G401 (cell line): ENCODE results near the gene TRAPPC10. TPM values are rescaled to one million over a fixed set of nuclear protein-coding genes. Genes with fewer than 3 reads are reported as not detected.

ENCODE experiments used
- DNase-seq: peaks from one replicate; pipeline ENCODE4 v3.0.0-alpha.2; 2015; ENCODE audit warnings: low spot score
- in situ Hi-C: cut with HindIII; loops from 2 replicates; pipeline ENCODE4 v1.10.0; 2016; ENCODE audit warnings: low sequenced_read_pairs, mixed read lengths
- total RNA-seq: library from RNA; depleted of rRNA; stranded (reverse); fragments of >200 nt; shearing (Covaris generic); gene quantifications from 2 replicates; pipeline ENCODE4 v1.2.3, GENCODE V29; 2014

Gene TRAPPC10
- total RNA-seq, 1 experiment from 2014 or later: 15.4 TPM

DNA sequence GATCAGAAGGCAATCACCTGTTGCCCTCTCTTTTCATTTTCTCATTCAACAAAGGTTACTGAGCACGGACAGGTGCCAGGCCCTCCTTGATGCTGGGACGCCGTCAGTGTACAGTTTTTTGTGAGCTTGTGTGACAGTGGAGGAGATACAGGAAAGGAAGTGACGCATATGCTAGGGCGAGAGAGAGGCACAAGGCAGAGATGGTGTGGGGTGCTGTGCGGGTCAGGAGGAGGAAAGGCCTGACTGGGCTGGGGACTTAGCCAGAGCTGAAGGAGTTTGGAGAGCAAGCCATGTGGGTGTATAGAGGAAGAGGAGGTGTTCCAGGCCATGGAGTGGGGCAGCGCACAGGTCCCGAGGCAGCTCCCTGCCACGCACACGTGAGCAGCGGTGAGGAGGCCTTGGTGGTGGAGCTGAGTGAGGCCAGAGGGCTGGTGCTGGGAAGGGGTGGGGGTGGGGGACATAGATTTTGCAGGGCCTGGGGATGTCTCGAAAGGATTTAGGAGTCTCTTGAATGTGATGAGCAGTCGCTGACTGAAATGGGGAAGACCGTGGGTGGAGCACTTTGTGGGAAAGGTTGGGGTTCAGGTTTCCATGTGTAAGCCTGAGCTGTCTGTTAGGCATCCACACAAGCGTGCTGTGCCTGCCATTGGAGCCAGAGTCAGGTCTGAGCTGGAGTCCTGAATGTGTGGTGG, 46.0 kb downstream of the TRAPPC10 start:
- no peak for DNase-seq
- in situ Hi-C loops: no loop called here

DNA sequence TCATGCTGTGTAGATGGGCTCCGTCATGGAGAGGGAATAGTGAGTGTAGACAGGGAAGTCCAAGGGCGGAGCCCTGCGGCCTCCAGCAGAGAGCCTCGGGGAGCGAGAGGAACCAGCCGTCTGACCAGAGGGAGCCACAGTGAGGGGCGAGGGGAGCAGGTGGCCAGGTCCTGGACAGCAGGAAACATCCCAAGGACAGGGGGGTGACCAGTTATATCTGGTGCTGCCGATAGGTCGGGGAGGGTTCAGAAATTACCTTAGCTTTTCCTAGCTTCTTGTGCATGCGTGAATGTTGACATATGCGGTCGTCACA, 46.5 kb downstream of the TRAPPC10 start:
- in situ Hi-C loops: no loop called here

DNA sequence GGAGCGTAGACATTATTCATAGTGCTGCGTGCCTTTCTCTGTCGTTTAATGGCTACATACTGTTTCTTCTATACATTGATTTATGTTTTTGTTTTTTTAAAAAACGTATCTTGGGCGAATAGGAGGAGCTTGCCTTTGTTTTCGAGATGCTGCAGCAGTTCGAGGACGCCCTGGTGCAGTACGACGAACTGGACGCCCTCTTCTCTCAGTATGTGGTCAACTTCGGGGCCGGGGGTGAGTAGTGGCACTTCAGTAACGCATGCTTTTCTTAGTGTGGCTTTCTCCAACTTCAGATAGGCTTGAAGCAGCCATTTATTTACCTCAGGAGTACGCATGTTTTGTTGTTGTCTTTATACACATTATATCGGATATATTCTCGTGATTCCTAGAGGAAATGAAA, 46.9 kb downstream of the TRAPPC10 start:
- in situ Hi-C loops: no loop called here
- DNase-seq: no peak

More for the DNA sequence above, 46.5 kb downstream of the TRAPPC10 start:
- DNase-seq: no peak

GRCh38 chr21:44059710-44060109, 47.6 kb downstream of the TRAPPC10 start:
- DNase-seq: peak; percentile 95
- in situ Hi-C loops: no loop called here

DNA sequence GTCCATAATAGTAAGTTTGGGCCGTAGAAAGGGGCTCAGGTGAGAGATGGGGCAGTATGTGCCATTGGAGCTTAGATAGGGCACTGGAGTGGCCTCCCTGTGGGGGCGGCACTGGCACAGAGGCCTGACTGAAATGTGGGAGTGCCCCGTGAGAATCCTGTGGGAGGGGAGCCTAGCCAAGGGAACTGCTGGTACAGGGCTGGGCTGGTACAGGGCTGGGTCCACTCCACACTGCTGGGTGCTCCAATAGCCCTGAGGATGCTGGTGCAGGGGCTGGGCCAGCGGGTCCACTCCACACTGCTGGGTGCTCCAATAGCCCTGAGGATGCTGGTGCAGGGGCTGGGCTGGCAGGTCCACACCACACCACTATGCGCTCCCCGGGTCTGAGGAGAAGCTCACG, 50.3 kb downstream of the TRAPPC10 start:
- DNase-seq: no peak
- in situ Hi-C loops: no loop called here

DNA sequence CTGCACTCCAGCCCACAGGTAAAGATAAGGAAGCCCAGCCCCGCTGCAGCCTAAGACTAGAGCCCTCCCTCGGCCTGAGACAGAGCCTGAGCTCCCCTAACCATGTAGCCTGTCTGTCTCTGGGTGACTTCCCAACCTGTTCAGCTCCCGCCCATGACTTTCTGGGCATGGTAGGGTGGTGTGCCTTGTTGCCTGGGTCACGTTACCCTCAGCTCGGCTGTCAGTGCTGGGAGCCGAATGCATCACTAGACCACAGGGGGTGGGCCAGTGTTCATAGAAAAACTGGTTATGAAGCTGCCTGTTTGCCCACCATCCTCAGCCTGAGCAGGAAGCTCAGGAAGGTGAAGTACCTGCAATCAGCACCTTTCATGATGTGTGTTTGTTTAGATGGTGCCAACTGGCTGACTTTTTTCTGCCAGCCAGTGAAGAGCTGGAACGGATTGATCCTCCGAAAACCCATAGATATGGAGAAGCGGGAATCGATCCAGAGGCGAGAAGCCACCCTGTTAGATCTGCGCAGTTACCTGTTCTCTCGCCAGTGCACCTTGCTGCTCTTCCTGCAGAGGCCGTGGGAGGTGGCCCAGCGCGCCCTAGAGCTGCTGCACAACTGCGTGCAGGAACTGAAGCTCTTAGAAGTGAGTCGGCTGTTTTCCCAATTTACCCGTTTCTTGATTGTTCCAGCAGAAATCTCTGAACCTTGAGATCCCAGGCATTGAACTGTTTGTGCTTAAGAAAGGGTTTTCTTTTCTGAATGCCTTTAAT, 51.2 kb downstream of the TRAPPC10 start:
- in situ Hi-C loops: no loop called here
- DNase-seq: peak; percentile 32

- DNase-seq: no peak
- in situ Hi-C loops: no loop called here
These were observed 52.8 kb downstream of the TRAPPC10 start for GRCh38 chr21:44064852-44065403.

GRCh38 chr21:44065428-44065827, 53.3 kb downstream of the TRAPPC10 start:
- DNase-seq: no peak
- in situ Hi-C loops: no loop called here

- DNase-seq: no peak
- in situ Hi-C loops: no loop called here
These were observed 54.0 kb downstream of the TRAPPC10 start for GRCh38 chr21:44066116-44066515.

- no peak for DNase-seq
- in situ Hi-C loops: no loop called here
These were observed 55.1 kb downstream of the TRAPPC10 start for GRCh38 chr21:44067011-44067839.

GRCh38 chr21:44070391-44070790, 58.3 kb downstream of the TRAPPC10 start:
- DNase-seq: no peak
- in situ Hi-C loops: no loop called here

- in situ Hi-C loops: no loop called here
- DNase-seq: no peak
These were observed 59.4 kb downstream of the TRAPPC10 start for GRCh38 chr21:44071359-44072104.

DNA sequence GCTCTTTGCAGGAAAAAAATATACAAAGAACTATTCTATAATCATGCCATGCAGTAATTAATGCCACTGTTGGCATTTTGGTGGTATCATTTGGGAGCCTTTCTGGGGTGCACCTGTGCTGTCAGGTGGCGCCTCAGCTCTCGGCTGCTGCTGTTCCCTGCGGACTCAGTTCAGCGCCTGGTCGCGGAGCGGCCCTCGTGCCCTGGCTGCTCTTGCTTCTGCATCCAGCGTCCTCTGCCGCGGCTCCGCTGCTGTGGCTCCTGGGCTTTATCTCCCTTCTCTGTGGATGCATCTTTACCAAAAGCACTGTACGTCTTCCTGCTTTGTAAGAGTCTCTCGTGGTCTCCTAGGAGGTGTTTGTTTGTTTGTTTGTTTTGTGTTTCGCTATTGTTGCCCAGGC, 60.0 kb downstream of the TRAPPC10 start:
- DNase-seq: no peak
- in situ Hi-C loops: no loop called here

DNA sequence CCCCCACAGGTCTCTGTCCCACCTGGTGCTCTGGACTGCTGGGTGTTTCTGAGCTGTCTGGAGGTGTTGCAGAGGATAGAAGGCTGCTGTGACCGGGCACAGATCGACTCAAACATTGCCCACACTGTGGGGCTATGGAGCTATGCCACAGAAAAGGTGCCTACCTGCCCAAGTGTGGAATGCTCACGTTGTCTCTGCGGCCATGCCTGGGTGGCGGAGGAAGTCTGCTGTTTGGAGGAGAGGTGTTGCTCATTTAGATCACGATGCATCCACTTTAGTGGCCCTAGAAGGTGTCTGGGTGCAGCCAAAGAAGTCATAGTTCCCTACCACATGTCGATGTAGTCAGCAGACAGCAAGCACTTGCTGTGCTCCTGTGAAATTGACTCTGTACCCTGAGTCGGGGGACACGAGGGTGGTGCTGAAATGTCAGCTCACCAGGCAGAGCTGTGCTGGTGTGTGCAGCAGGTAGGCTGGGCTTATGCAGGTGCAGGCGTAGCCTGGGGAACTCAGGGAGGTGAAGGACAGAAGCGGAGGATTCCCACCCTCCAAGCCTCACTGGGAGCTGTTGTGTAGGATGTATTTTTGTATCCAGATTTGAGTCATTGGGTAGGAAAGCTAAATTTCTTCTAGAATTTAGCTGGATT, 62.3 kb downstream of the TRAPPC10 start:
- in situ Hi-C loops: no loop called here
- no peak for DNase-seq

DNA sequence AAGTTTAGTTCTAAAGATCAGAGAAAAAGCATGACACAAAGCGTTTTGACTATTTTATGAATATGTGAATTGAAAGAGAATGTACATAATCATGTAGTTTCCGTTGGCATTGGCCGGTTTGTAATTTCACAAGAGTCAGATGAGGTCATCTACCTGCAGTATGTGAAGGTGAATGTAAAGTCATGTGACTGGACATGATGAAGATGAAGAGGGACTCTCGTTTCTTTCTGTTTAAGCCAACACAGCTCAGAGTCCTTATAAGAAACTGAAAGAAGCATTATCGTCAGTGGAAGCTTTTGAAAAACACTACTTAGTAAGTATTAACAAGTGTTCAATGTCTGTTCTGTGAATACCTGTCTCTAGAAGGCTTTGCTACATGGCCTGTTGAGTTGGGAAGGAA, 64.2 kb downstream of the TRAPPC10 start:
- no peak for DNase-seq
- in situ Hi-C loops: no loop called here

- no peak for DNase-seq
- in situ Hi-C loops: no loop called here
These were observed 66.4 kb downstream of the TRAPPC10 start for GRCh38 chr21:44078411-44078981.

DNA sequence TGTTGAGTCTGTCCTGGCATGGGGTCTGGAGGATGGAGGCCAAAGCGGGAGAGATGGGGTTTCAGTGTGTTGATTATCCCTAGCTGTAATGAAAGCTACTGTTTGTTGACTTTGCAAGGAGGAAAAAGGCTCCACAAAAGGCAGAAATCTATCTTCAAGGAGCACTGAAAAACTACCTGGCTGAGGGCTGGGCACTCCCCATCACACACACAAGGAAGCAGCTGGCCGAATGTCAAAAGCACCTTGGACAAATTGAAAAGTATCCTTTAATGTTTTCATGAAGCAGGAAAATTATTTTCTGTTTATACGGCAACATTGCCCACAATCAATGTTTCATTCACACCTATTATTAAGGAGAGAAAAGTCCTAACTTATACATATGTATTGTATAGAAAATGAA, 67.3 kb downstream of the TRAPPC10 start:
- in situ Hi-C loops: no loop called here
- DNase-seq: no peak

- in situ Hi-C loops: no loop called here
- no peak for DNase-seq
These were observed 67.7 kb downstream of the TRAPPC10 start for GRCh38 chr21:44079846-44080245.
